A549 (cell line): ENCODE measurements around the gene STAT1.

Experiments used
- BHLHE40 ChIP-seq: IDR thresholded peaks from 2 replicates; pipeline ENCODE4 v1.6.1; 2012; ENCODE audit warnings: low read depth, low read length, inconsistent platforms
- CHD2 ChIP-seq: fragments of 150-350 bp; IDR thresholded peaks from 2 replicates; pipeline ENCODE4 v1.6.1; 2014; ENCODE audit warnings: low read length; ENCODE audit not compliant: partially characterized antibody
- CTCF ChIP-seq: fragments of >200 bp; sonication (Bioruptor Twin); formaldehyde crosslinking; IDR thresholded peaks from 3 replicates; pipeline ENCODE4 v1.5.1; 2016
- EP300 ChIP-seq, 2 experiments: fragments of >200 bp; sonication (Bioruptor Twin); formaldehyde crosslinking; IDR thresholded peaks; 2 replicates in 1 of 2; 3 replicates in 1 of 2; pipeline ENCODE4 v1.6.1; 2016 to 2017
- HOXA7 ChIP-seq: fragments of 250-450 bp; sonication (Bioruptor Pico); IDR thresholded peaks from 2 replicates; pipeline ENCODE4 v1.5.0; 2020; ENCODE audit warnings: mild to moderate bottlenecking, moderate library complexity
- KDM5A ChIP-seq: fragments of 200-600 bp; sonication (generic); IDR thresholded peaks from 2 replicates; pipeline ENCODE4 v1.6.1; 2016; ENCODE audit warnings: antibody characterized with exemption, mild to moderate bottlenecking
- MAX ChIP-seq: IDR thresholded peaks from 2 replicates; pipeline ENCODE4 v1.6.1; 2012
- USF2 ChIP-seq: fragments of 450-650 bp; IDR thresholded peaks from 2 replicates; pipeline ENCODE4 v1.6.1; 2014; ENCODE audit warnings: antibody characterized with exemption
- ZFP36 ChIP-seq: fragments of 450-650 bp; IDR thresholded peaks from 2 replicates; pipeline ENCODE4 v1.6.1; 2014; ENCODE audit warnings: borderline replicate concordance; ENCODE audit not compliant: partially characterized antibody

GRCh38 chr2:190920085-190920484, 93.9 kb downstream of the STAT1 start:
- no peak for TF ChIP-seq HOXA7
- no peak for TF ChIP-seq USF2
- no peak for TF ChIP-seq BHLHE40
- TF ChIP-seq CHD2: no peak
- no peak for TF ChIP-seq KDM5A
- TF ChIP-seq ZFP36: no peak
- no peak for TF ChIP-seq MAX
- TF ChIP-seq CTCF: no peak
- no peak for TF ChIP-seq EP300 (IDR thresholded peaks at IDR 0.05)
